OCI-LY1 (cell line): Measurements from ENCODE around the gene EXOC3L1.

Experiments
- H2AFZ ChIP-seq: fragments of 200-600 bp; sonication (generic), shearing (Covaris generic); 2 replicates; pipeline ENCODE4 v1.6.0; 2014; ENCODE audit warnings: antibody characterized with exemption, mild to moderate bottlenecking, low read length
- H3F3A ChIP-seq: fragments of 200-600 bp; sonication (generic), shearing (Covaris generic); 2 replicates; pipeline ENCODE4 v1.6.0; 2014; ENCODE audit warnings: mild to moderate bottlenecking, antibody characterized with exemption, low read length, moderate library complexity; ENCODE audit not compliant: insufficient read depth
- H3K27ac ChIP-seq: fragments of 200-600 bp; sonication (generic); 2 replicates; pipeline ENCODE4 v1.5.1; 2014; ENCODE audit warnings: low read length, mixed run types, mild to moderate bottlenecking, low read depth; ENCODE audit not compliant: poor library complexity, severe bottlenecking
- H3K27me3 ChIP-seq: fragments of 200-600 bp; sonication (generic); 2 replicates; pipeline ENCODE4 v1.6.0; 2014; ENCODE audit warnings: antibody characterized with exemption, mild to moderate bottlenecking, low read length, moderate library complexity; ENCODE audit not compliant: insufficient read depth
- H3K36me3 ChIP-seq: fragments of 200-600 bp; sonication (generic); 2 replicates; pipeline ENCODE4 v1.6.1; 2014; ENCODE audit warnings: mild to moderate bottlenecking, antibody characterized with exemption, low read length, moderate library complexity, mixed read lengths; ENCODE audit not compliant: insufficient read depth
- H3K4me1 ChIP-seq: fragments of 200-600 bp; sonication (generic); 2 replicates; pipeline ENCODE4 v1.5.1; 2014; ENCODE audit warnings: mild to moderate bottlenecking, low read length, moderate library complexity; ENCODE audit not compliant: insufficient read depth, severe bottlenecking
- H3K4me2 ChIP-seq: fragments of 200-600 bp; sonication (generic), shearing (Covaris generic); 2 replicates; pipeline ENCODE4 v1.6.1; 2014; ENCODE audit warnings: low read length
- H3K4me3 ChIP-seq: fragments of 200-600 bp; sonication (generic); 2 replicates; pipeline ENCODE4 v1.5.1; 2014; ENCODE audit warnings: low read length, low read depth, mild to moderate bottlenecking, mixed read lengths; ENCODE audit not compliant: poor library complexity, severe bottlenecking
- H3K79me2 ChIP-seq: fragments of 200-600 bp; shearing (Covaris generic); 2 replicates; pipeline ENCODE4 v1.6.1; 2016; ENCODE audit warnings: mixed run types, low read length, mixed read lengths; ENCODE audit not compliant: insufficient read depth
- H3K9ac ChIP-seq: fragments of 200-600 bp; sonication (generic), shearing (Covaris generic); 2 replicates; pipeline ENCODE4 v1.6.1; 2014; ENCODE audit warnings: mild to moderate bottlenecking, low read length, mixed read lengths
- H3K9me2 ChIP-seq: fragments of 200-600 bp; sonication (generic), shearing (Covaris generic); 2 replicates; pipeline ENCODE4 v1.6.1; 2014; ENCODE audit warnings: low read depth, mild to moderate bottlenecking, low read length, mixed read lengths
- H3K9me3 ChIP-seq: fragments of 200-600 bp; shearing (Covaris generic); 2 replicates; pipeline ENCODE4 v1.6.1; 2014; ENCODE audit warnings: low read length, mixed read lengths
- H4K20me1 ChIP-seq: fragments of 200-600 bp; sonication (generic), shearing (Covaris generic); 2 replicates; pipeline ENCODE4 v1.6.0; 2016; ENCODE audit warnings: mild to moderate bottlenecking, low read length; ENCODE audit not compliant: insufficient read depth
- CTCF ChIP-seq: fragments of 200-600 bp; sonication (generic), shearing (Covaris generic); IDR thresholded peaks from 2 replicates; pipeline ENCODE4 v1.5.1; 2017; ENCODE audit warnings: mild to moderate bottlenecking, antibody characterized with exemption, low read length, moderate library complexity, mixed read lengths
- EZH2 ChIP-seq: fragments of 200-600 bp; sonication (generic), shearing (Covaris generic); IDR thresholded peaks from 2 replicates; pipeline ENCODE4 v1.8.0; 2017; ENCODE audit warnings: borderline replicate concordance, mixed run types, mild to moderate bottlenecking, antibody characterized with exemption, low read length, moderate library complexity, mixed read lengths

The EXOC3L1 gene

GRCh38 chr16:67147437-67148140, 42.3 kb downstream of the EXOC3L1 start:
- H3K9me2 ChIP-seq = no peaks in the 10 kb centered on the region
- TF ChIP-seq EZH2 (no peak), CTCF (no peak)
- H4K20me1 ChIP-seq = no peaks in the 10 kb centered on the region
- no peak overlapping the region for H3K27ac ChIP-seq
- no peaks in the 10 kb centered on the region for H3F3A ChIP-seq
- peaks cover 56% of the 10 kb centered on the region for H3K36me3 ChIP-seq
- no peaks in the 10 kb centered on the region for H3K27me3 ChIP-seq
- peaks cover 5% of the 10 kb centered on the region for H3K4me1 ChIP-seq
- H3K9me3 ChIP-seq = no peaks in the 10 kb centered on the region
- H3K4me2 ChIP-seq = no peak overlapping the region
- H3K4me3 ChIP-seq = no peak overlapping the region
- H3K9ac ChIP-seq = no peak overlapping the region
- no peaks in the 10 kb centered on the region for H3K79me2 ChIP-seq
- no peak overlapping the region for H2AFZ ChIP-seq

GRCh38 chr16:67146523-67147357, 43.2 kb downstream of the EXOC3L1 start:
- no peak overlapping the region for H3K4me3 ChIP-seq
- no peak overlapping the region for H2AFZ ChIP-seq
- no peak overlapping the region for H3K4me2 ChIP-seq
- no peak overlapping the region for H3K27ac ChIP-seq
- H3K9me3 ChIP-seq = no peaks in the 10 kb centered on the region
- no peaks in the 10 kb centered on the region for H4K20me1 ChIP-seq
- H3K36me3 ChIP-seq = peaks cover 64% of the 10 kb centered on the region
- TF ChIP-seq EZH2 = no peak
- TF ChIP-seq CTCF = peak; percentile 5; the same call in 1 of the 2 replicates
- no peaks in the 10 kb centered on the region for H3F3A ChIP-seq
- H3K79me2 ChIP-seq = no peaks in the 10 kb centered on the region
- H3K4me1 ChIP-seq = peaks cover 5% of the 10 kb centered on the region
- no peaks in the 10 kb centered on the region for H3K9me2 ChIP-seq
- H3K27me3 ChIP-seq = no peaks in the 10 kb centered on the region
- H3K9ac ChIP-seq = no peak overlapping the region

GRCh38 chr16:67145746-67146145, 44.2 kb downstream of the EXOC3L1 start:
- Histone ChIP-seq H3K4me3 (no peak overlapping the region), H2AFZ (no peak overlapping the region), H3K27ac (no peak overlapping the region), H3K79me2 (no peaks in the 10 kb centered on the region), H3K27me3 (no peaks in the 10 kb centered on the region), H3K9me3 (no peaks in the 10 kb centered on the region), H4K20me1 (no peaks in the 10 kb centered on the region), H3K9ac (no peak overlapping the region), H3K4me2 (no peak overlapping the region), H3K36me3 (peaks cover 74% of the 10 kb centered on the region), H3K9me2 (no peaks in the 10 kb centered on the region), H3F3A (no peaks in the 10 kb centered on the region), H3K4me1 (peaks cover 5% of the 10 kb centered on the region)
- TF ChIP-seq CTCF (no peak), EZH2 (no peak)
